VCaP (cell line): ENCODE results near the gene AGBL1.
A peak's percentile ranks its signal among the peaks of the same experiment; 100 is the strongest.

Source experiments
- H3K27ac ChIP-seq: fragments of 450-650 bp; 2 replicates; pipeline ENCODE4 v1.5.1; 2017
- CTCF ChIP-seq: fragments of 450-650 bp; conservative IDR thresholded peaks from 2 replicates; pipeline ENCODE4 v1.5.1; 2017; ENCODE audit warnings: mild to moderate bottlenecking, moderate library complexity

AGBL1 gene

GRCh38 chr15:86399041-86399954 is 319.6 kb downstream of the AGBL1 start:
- H3K27ac ChIP-seq = peak overlapping the region; percentile 96
- TF ChIP-seq CTCF = no peak

DNA sequence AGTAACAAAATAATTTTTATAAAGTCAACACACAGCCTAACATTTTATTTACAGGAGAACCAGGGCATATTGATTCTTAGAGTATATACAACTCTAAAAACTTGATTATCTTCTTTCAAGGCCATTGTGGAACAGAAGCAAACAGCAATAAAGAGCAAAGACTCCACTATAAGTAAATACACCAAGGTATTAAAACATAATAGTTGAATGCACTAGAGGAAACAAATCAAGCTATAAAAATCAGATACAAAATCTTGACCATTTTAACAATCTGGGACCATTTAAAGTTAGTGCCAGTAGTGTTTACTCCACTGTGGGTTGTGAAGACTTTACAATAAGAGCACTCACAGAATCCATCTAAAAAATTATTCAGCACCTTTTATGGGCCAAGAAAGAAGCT is 323.6 kb downstream of the AGBL1 start:
- no peak for TF ChIP-seq CTCF

DNA sequence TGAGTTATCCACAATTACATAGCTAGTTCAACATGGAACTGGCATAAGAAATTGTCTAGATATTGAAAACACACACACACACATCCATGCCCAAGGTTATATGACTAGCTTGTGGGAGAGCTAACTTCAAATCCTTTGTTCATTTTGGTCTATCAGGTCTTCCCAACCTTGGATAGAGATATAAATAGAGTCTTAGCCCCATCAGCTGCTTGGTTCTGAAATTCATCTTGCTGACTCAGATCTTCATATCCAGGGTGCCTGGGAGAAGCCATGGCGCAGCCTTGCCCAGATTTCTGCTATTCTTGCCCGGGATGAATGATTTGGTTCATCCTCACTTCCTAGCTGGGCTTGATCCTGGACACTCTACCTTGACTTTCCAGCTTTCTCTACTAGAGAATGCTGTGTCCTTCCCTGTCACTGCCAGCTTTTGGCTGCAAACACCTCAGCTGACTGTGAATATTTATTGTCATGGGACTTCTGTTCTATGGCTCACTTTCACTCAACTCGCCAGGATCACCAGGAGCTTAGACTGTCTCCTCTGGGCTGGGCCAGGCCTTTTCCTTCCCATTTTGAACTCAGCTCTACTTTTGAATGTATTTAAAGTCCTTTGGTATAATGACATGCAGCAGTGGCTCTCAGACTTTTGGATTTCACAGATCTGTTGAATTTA is 324.4 kb downstream of the AGBL1 start:
- H3K27ac ChIP-seq = peak overlapping the region; percentile 96
- TF ChIP-seq CTCF = no peak

More for the DNA sequence above, 323.6 kb downstream of the AGBL1 start:
- H3K27ac ChIP-seq = peak overlapping the region; percentile 96

DNA sequence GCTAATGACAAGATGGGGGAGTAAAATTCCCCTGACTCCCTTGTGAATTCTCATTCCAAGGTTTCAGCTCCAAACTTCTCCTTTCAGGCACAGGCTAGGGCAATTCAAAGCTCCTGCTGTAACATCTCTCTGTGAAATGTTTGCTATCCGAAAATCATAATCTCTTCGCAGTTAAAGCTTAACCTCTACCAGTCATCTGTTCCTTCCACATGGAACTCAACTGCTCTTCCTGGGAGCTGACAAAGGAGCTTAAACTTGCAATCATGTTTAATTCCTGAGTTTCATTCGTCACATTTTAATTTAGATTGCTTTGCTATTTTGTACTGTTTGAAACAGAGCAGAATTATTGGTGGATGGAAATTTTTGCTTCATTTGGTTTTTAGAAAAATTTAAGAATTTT is 328.6 kb downstream of the AGBL1 start:
- no peak overlapping the region for H3K27ac ChIP-seq
- TF ChIP-seq CTCF = no peak

DNA sequence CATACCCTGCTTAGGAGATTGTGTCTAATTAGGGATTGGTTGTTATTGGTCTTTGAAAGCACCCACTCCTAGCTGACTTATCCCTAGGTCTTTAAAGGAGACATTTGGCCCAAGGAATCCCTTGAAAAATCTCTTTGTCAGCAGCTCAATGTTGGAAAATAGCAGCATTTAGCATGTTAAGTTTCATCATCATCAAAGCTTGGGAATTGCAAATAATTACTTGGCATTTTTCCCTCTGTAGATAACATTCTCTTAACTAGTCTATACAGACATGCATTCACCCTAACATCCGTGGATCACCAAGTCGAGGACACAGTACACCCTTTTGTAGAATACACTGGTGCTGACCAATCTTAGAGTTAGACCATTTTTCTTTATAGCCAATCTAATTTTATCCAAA is 332.2 kb downstream of the AGBL1 start:
- TF ChIP-seq CTCF = no peak
- no peak overlapping the region for H3K27ac ChIP-seq

DNA sequence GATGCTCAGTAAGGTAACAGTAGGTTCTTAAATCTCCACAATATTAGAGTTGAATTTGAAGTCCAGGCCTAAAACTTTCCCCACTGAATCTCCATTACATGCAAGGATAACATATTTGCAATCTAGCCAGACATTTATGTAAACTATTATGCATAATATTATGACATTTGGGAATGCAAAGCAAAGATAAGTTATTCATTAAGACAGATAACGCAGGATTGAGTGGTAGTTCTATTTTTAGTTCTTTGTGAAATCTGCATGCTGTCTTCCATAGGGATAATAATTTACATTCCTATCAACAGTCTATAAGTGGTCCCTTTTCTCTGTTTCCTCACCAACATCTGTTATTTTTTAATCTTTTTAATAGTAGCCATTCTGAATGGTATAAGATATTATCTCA is 333.5 kb downstream of the AGBL1 start:
- H3K27ac ChIP-seq = no peak overlapping the region
- TF ChIP-seq CTCF = no peak

DNA sequence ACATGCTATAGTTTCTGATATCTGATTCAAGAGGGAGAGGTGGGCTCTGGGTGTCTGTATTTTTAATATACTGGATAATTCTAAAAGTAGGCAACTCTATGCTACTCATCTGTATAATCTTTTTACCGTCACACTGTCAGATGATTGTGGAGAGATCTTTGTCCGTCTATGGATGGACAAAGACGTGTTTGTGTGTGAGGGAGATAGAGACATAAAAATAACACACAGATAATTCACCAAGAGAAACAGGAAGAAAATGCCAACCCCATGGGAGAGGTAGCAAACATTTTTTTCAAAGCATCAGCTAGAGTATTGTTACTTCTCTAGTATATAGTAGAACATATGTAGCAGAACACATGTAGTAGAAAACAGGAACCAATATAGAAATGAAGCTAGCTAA is 346.1 kb downstream of the AGBL1 start:
- no peak for TF ChIP-seq CTCF
- H3K27ac ChIP-seq = no peak overlapping the region
